ENCODE results near the gene SCD.
A peak's percentile ranks its signal among the peaks of the same experiment; 100 is the strongest.

The SCD gene

GRCh38 chr10:100327007-100327717, 19.9 kb upstream of the SCD start:
- Histone ChIP-seq H3K27me3 (replicated peaks; ENCODE audit: control insufficient read depth, insufficient read depth, low read length) (no peaks in the 10 kb centered on the region), H3K36me3 (ENCODE audit: control insufficient read depth, insufficient read depth, low read length) (no peaks in the 10 kb centered on the region), H3K4me3 (replicated peaks; ENCODE audit: low read depth, low read length) (no peak overlapping the region; the same call in 1 of the 2 replicates)
- peak; percentile 73 for DNase-seq (ENCODE audit: extremely low read depth, insufficient read length)
- no peak for TF ChIP-seq CTCF (IDR thresholded peaks at IDR 0.05; ENCODE audit: insufficient read depth, low read length, poor library complexity, severe bottlenecking)

GRCh38 chr10:100327718-100328009, 19.4 kb upstream of the SCD start:
- no peak for DNase-seq (ENCODE audit: extremely low read depth, insufficient read length)
- Histone ChIP-seq H3K36me3 (ENCODE audit: control insufficient read depth, insufficient read depth, low read length) (no peaks in the 10 kb centered on the region), H3K4me3 (replicated peaks; ENCODE audit: low read depth, low read length) (no peak overlapping the region), H3K27me3 (replicated peaks; ENCODE audit: control insufficient read depth, insufficient read depth, low read length) (no peaks in the 10 kb centered on the region)
- TF ChIP-seq CTCF (IDR thresholded peaks at IDR 0.05; ENCODE audit: insufficient read depth, low read length, poor library complexity, severe bottlenecking), result no peak

- no peak for TF ChIP-seq CTCF (IDR thresholded peaks at IDR 0.05; ENCODE audit: insufficient read depth, low read length, poor library complexity, severe bottlenecking)
- Histone ChIP-seq H3K36me3 (ENCODE audit: control insufficient read depth, insufficient read depth, low read length) (no peaks in the 10 kb centered on the region), H3K27me3 (replicated peaks; ENCODE audit: control insufficient read depth, insufficient read depth, low read length) (no peaks in the 10 kb centered on the region), H3K4me3 (replicated peaks; ENCODE audit: low read depth, low read length) (no peak overlapping the region)
- DNase-seq (ENCODE audit: extremely low read depth, insufficient read length), result no peak
These were observed 18.8 kb upstream of the SCD start for GRCh38 chr10:100328198-100328597.

GRCh38 chr10:100330079-100330478, 17.0 kb upstream of the SCD start, which contains the start of gene PKD2L1:
TSS of gene PKD2L1 (minus strand) at chr10:100330228. CDS start at chr10:100330103, 125 bp downstream.
- H3K27me3 ChIP-seq (replicated peaks; ENCODE audit: control insufficient read depth, insufficient read depth, low read length), result peaks cover 3% of the 10 kb centered on the region
- no peak for TF ChIP-seq CTCF (IDR thresholded peaks at IDR 0.05; ENCODE audit: insufficient read depth, low read length, poor library complexity, severe bottlenecking)

GRCh38 chr10:100333106-100333505, 13.9 kb upstream of the SCD start:
- H3K36me3 ChIP-seq (ENCODE audit: control insufficient read depth, insufficient read depth, low read length), result no peaks in the 10 kb centered on the region
- no peak for DNase-seq (ENCODE audit: extremely low read depth, insufficient read length)
- TF ChIP-seq CTCF (IDR thresholded peaks at IDR 0.05; ENCODE audit: insufficient read depth, low read length, poor library complexity, severe bottlenecking), result no peak
- no peak overlapping the region for H3K4me3 ChIP-seq (replicated peaks; ENCODE audit: low read depth, low read length)
- H3K27me3 ChIP-seq (replicated peaks; ENCODE audit: control insufficient read depth, insufficient read depth, low read length), result peaks cover 3% of the 10 kb centered on the region

More at GRCh38 chr10:100330079-100330478, 17.0 kb upstream of the SCD start, which contains the start of gene PKD2L1:
- Histone ChIP-seq H3K36me3 (ENCODE audit: control insufficient read depth, insufficient read depth, low read length) (no peaks in the 10 kb centered on the region), H3K4me3 (replicated peaks; ENCODE audit: low read depth, low read length) (no peak within 1 kb of the TSS)
- DNase-seq (ENCODE audit: extremely low read depth, insufficient read length), result no peak

Data from GM06990 (cell line).